ENCODE measurements around the gene FICD.

DNA sequence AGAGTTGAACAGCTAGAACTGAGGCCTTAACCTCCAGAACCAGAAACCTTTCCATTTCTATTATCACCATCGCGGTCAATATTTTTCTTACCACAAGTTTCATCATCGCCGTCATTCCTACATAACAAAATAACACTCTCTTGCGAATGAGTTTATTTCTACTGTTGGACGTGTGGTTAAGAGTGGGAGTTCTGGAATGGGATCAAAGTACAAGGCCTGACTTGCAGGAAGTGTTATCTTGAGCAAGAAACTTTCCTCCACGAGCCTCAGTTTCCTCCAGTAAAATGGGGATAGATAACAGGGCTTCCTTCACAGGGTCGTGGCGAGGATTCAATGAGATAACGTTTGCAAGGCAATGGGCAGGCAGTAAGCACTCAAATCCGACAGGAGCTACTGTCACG, 45.2 kb downstream of the FICD start:
- TF ChIP-seq, protein P1, sequence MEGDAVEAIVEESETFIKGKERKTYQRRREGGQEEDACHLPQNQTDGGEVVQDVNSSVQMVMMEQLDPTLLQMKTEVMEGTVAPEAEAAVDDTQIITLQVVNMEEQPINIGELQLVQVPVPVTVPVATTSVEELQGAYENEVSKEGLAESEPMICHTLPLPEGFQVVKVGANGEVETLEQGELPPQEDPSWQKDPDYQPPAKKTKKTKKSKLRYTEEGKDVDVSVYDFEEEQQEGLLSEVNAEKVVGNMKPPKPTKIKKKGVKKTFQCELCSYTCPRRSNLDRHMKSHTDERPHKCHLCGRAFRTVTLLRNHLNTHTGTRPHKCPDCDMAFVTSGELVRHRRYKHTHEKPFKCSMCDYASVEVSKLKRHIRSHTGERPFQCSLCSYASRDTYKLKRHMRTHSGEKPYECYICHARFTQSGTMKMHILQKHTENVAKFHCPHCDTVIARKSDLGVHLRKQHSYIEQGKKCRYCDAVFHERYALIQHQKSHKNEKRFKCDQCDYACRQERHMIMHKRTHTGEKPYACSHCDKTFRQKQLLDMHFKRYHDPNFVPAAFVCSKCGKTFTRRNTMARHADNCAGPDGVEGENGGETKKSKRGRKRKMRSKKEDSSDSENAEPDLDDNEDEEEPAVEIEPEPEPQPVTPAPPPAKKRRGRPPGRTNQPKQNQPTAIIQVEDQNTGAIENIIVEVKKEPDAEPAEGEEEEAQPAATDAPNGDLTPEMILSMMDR (conservative IDR thresholded peaks at IDR 0.05 in 1 of 2, IDR thresholded peaks at IDR 0.05 in 1 of 2; ENCODE audit: low read depth in 1 of 2, low read length in 2 of 2) = no peak
- no peak for TF ChIP-seq EZH2 (IDR thresholded peaks at IDR 0.05; ENCODE audit: low read length, missing control alignments)

All from fibroblast of lung (primary cell).